ENCODE measurements around the gene ASMTL. TPM values are rescaled to one million over a fixed set of nuclear protein-coding genes. Genes with fewer than 3 reads are reported as not detected.

ASMTL gene
- total and polyA plus RNA-seq, 2 experiments from 2014 or later: 53.7 to 61.2 TPM

GRCh38 chrX:1361275-1361674 is 91.4 kb downstream of the ASMTL start:
- Mint-ChIP-seq H3K36me3 (ENCODE audit: low read depth) (peaks cover 55% of the 10 kb centered on the region), H3K27me3 (ENCODE audit: insufficient read depth, low read depth, poor library complexity) (peaks cover 8% of the 10 kb centered on the region), H3K27ac (no peak overlapping the region), H3K4me1 (peaks cover 1% of the 10 kb centered on the region; the same call in 1 of the 3 replicates), H3K9me3 (peaks cover 40% of the 10 kb centered on the region), H3K4me3 (no peak overlapping the region)
- DNase-seq (ENCODE audit: low spot score) (no peak), ATAC-seq (no peak)
- Histone ChIP-seq H3K4me3 (no peak overlapping the region), H3K27ac (ENCODE audit: low read depth) (no peak overlapping the region), H3K4me2 (no peak overlapping the region), H3K79me2 (replicated peaks; ENCODE audit: insufficient read depth) (no peaks in the 10 kb centered on the region), H3K4me1 (ENCODE audit: insufficient read depth) (peaks cover 3% of the 10 kb centered on the region; the same call in 1 of the 2 replicates), H3K27me3 (ENCODE audit: insufficient read depth) (no peaks in the 10 kb centered on the region), H3K36me3 (ENCODE audit: insufficient read depth) (0 out of 2 replicates have a peak, but pooled peaks cover 10% of the 10 kb centered on the region), H2AFZ (no peak overlapping the region), H3K9me2 (ENCODE audit: insufficient read depth) (no peaks in the 10 kb centered on the region), H3F3A (replicated peaks; ENCODE audit: low read depth) (no peaks in the 10 kb centered on the region), H4K20me1 (replicated peaks; ENCODE audit: insufficient read depth) (no peaks in the 10 kb centered on the region)
- TF ChIP-seq REST (IDR thresholded peaks at IDR 0.05; ENCODE audit: unreplicated experiment) (no peak), NANOG (IDR thresholded peaks at IDR 0.05; ENCODE audit: borderline replicate concordance) (no peak), EZH2phosphoT487 (IDR thresholded peaks at IDR 0.05; ENCODE audit: unreplicated experiment) (no peak), ETS1 (IDR thresholded peaks at IDR 0.05) (no peak), ZNF462 (CRISPR knock-in tag; IDR thresholded peaks at IDR 0.05) (no peak), JUNB (IDR thresholded peaks at IDR 0.05; ENCODE audit: unreplicated experiment) (no peak), CREB1 (CRISPR knock-in tag; IDR thresholded peaks at IDR 0.05; ENCODE audit: low read depth) (no peak), POLR2AphosphoS5 (IDR thresholded peaks at IDR 0.05; ENCODE audit: low read depth) (no peak), EZH2 (IDR thresholded peaks at IDR 0.05; ENCODE audit: low read depth, unreplicated experiment) (no peak), ZNF331 (CRISPR knock-in tag; IDR thresholded peaks at IDR 0.05; ENCODE audit: low read depth) (no peak), STAT1 (IDR thresholded peaks at IDR 0.05; ENCODE audit: unreplicated experiment) (no peak), ZNF114 (CRISPR knock-in tag; IDR thresholded peaks at IDR 0.05) (no peak)
- TF ChIP-seq, protein P1, sequence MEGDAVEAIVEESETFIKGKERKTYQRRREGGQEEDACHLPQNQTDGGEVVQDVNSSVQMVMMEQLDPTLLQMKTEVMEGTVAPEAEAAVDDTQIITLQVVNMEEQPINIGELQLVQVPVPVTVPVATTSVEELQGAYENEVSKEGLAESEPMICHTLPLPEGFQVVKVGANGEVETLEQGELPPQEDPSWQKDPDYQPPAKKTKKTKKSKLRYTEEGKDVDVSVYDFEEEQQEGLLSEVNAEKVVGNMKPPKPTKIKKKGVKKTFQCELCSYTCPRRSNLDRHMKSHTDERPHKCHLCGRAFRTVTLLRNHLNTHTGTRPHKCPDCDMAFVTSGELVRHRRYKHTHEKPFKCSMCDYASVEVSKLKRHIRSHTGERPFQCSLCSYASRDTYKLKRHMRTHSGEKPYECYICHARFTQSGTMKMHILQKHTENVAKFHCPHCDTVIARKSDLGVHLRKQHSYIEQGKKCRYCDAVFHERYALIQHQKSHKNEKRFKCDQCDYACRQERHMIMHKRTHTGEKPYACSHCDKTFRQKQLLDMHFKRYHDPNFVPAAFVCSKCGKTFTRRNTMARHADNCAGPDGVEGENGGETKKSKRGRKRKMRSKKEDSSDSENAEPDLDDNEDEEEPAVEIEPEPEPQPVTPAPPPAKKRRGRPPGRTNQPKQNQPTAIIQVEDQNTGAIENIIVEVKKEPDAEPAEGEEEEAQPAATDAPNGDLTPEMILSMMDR (conservative IDR thresholded peaks at IDR 0.05; ENCODE audit: low read depth in 2 of 2): no peak

Data from GM23338 (cell line).